ENCODE results near the gene TENM4. TPM values are rescaled to one million over a fixed set of nuclear protein-coding genes. Genes with fewer than 3 reads are reported as not detected.

The TENM4 gene
- total RNA-seq, 1 experiment from 2014 or later = 0.39 TPM

GRCh38 chr11:79082907-79083306 is 357.9 kb downstream of the TENM4 start:
- POLR2A ChIA-PET = no interaction called here
- Histone ChIP-seq H3K27ac (ENCODE audit: low read length) (no peak overlapping the region), H3K4me3 (ENCODE audit: low read depth in 2 of 2, low read length in 2 of 2) (no peak overlapping the region), H3K4me1 (ENCODE audit: control insufficient read depth, insufficient read depth, low read length) (no peaks in the 10 kb centered on the region; the same call in 1 of the 2 replicates), H3K27me3 (ENCODE audit: control insufficient read depth, insufficient read depth, low read length) (no peaks in the 10 kb centered on the region), H3K9me3 (ENCODE audit: control insufficient read depth, insufficient read depth, low read depth, low read length) (no peaks in the 10 kb centered on the region), H3K36me3 (ENCODE audit: control insufficient read depth, insufficient read depth, low read length) (no peaks in the 10 kb centered on the region)
- CTCF ChIA-PET = interaction anchor here (0.5 to 1.1 kb wide), 2 partner anchors 17 to 28 kb away, joined by 4 to 5 read pairs; no protein-coding TSS in a partner anchor
- ATAC-seq (no peak), DNase-seq (ENCODE audit: low read depth, low spot score) (no peak)
- in situ Hi-C loops (cut with HindIII; ENCODE audit: low pct_unique_long_range_greater_than_20kb, low sequenced_read_pairs) (no loop called here), intact Hi-C loops (cut with micrococcal nuclease; ENCODE audit: unreplicated experiment) (no loop called here)
- no peak for TF ChIP-seq REST (IDR thresholded peaks at IDR 0.05; ENCODE audit: insufficient read depth in 1 of 2, low read depth in 2 of 2, low read length in 1 of 2)
- TF ChIP-seq POLR2AphosphoS5 (IDR thresholded peaks at IDR 0.05; ENCODE audit: low read depth, low read length) = no peak
- TF ChIP-seq TCF7L2 (IDR thresholded peaks at IDR 0.05; ENCODE audit: low read depth, low read length) = no peak
- no peak for TF ChIP-seq SIN3A (IDR thresholded peaks at IDR 0.05; ENCODE audit: borderline replicate concordance, insufficient read depth, low read depth, low read length)
- TF ChIP-seq CTCF (IDR thresholded peaks at IDR 0.05) = no peak
- no TSS peak for BruUV-seq (replicated peaks)

- DNase-seq (ENCODE audit: low read depth, low spot score) (no peak), ATAC-seq (no peak)
- ChIA-PET CTCF (no interaction called here), POLR2A (no interaction called here)
- in situ Hi-C loops (cut with HindIII; ENCODE audit: low pct_unique_long_range_greater_than_20kb, low sequenced_read_pairs) = no loop called here
- Histone ChIP-seq H3K9me3 (ENCODE audit: control insufficient read depth, insufficient read depth, low read depth, low read length) (no peaks in the 10 kb centered on the region), H3K27me3 (ENCODE audit: control insufficient read depth, insufficient read depth, low read length) (no peaks in the 10 kb centered on the region), H3K36me3 (ENCODE audit: control insufficient read depth, insufficient read depth, low read length) (no peaks in the 10 kb centered on the region), H3K27ac (ENCODE audit: low read length) (no peak overlapping the region), H3K4me1 (ENCODE audit: control insufficient read depth, insufficient read depth, low read length) (no peaks in the 10 kb centered on the region), H3K4me3 (ENCODE audit: low read depth in 2 of 2, low read length in 2 of 2) (no peak overlapping the region)
- intact Hi-C loops (cut with micrococcal nuclease; ENCODE audit: unreplicated experiment) = no loop called here
- TF ChIP-seq CTCF (IDR thresholded peaks at IDR 0.05) (no peak), SIN3A (IDR thresholded peaks at IDR 0.05; ENCODE audit: borderline replicate concordance, insufficient read depth, low read depth, low read length) (no peak), TCF7L2 (IDR thresholded peaks at IDR 0.05; ENCODE audit: low read depth, low read length) (no peak), REST (IDR thresholded peaks at IDR 0.05; ENCODE audit: insufficient read depth in 1 of 2, low read depth in 2 of 2, low read length in 1 of 2) (no peak), POLR2AphosphoS5 (IDR thresholded peaks at IDR 0.05; ENCODE audit: low read depth, low read length) (no peak)
- BruUV-seq (replicated peaks) = no TSS peak
Observed at GRCh38 chr11:79082280-79082679, 358.6 kb downstream of the TENM4 start.
